ENCODE measurements around the gene FBXO2.

FBXO2 gene

DNA sequence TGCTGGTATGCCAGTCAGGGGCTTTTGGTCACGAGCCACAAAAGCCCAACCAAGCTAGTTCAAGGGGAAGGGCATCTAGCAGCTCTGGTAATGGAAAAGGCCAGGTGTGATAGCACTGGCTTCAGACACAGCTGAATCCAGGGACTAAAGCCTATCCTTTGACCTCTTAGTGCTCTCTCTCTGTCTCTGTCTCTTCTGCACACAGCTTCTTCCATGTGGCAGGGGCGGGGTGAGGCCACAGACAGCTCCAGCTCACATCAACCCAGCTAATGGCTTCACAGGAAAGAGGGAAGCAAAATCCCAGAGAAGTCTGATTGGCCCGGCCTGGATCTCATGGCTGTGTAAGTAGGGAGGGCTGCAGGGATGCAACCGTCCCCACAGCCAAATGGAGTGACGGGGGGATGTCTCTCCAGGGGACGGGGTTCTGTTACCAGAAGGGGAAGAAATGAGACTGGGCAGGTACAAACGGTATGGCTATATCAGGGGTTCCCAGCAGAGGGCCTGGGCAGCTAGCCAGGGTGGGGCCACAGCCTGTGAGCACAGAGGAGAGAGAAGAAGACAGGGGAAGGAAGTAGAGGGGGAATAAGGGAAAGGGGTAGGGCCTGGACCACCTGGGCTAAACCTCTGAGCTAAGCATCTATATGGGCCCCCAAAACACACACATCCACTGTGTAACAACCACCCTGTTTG lies 42.4 kb downstream of the FBXO2 start:
- TF ChIP-seq TAF1 (IDR thresholded peaks at IDR 0.05; ENCODE audit: borderline replicate concordance, insufficient read depth, low read length) (no peak), FOXP2 (optimal IDR thresholded peaks at IDR 0.05; ENCODE audit: borderline replicate concordance, extremely low read depth, extremely low read length, insufficient read depth) (no peak), POLR2AphosphoS5 (IDR thresholded peaks at IDR 0.05; ENCODE audit: low read depth, low read length) (no peak), SIN3A (IDR thresholded peaks at IDR 0.05; ENCODE audit: borderline replicate concordance, insufficient read depth, low read length) (no peak)
- TF ChIP-seq, protein P1, sequence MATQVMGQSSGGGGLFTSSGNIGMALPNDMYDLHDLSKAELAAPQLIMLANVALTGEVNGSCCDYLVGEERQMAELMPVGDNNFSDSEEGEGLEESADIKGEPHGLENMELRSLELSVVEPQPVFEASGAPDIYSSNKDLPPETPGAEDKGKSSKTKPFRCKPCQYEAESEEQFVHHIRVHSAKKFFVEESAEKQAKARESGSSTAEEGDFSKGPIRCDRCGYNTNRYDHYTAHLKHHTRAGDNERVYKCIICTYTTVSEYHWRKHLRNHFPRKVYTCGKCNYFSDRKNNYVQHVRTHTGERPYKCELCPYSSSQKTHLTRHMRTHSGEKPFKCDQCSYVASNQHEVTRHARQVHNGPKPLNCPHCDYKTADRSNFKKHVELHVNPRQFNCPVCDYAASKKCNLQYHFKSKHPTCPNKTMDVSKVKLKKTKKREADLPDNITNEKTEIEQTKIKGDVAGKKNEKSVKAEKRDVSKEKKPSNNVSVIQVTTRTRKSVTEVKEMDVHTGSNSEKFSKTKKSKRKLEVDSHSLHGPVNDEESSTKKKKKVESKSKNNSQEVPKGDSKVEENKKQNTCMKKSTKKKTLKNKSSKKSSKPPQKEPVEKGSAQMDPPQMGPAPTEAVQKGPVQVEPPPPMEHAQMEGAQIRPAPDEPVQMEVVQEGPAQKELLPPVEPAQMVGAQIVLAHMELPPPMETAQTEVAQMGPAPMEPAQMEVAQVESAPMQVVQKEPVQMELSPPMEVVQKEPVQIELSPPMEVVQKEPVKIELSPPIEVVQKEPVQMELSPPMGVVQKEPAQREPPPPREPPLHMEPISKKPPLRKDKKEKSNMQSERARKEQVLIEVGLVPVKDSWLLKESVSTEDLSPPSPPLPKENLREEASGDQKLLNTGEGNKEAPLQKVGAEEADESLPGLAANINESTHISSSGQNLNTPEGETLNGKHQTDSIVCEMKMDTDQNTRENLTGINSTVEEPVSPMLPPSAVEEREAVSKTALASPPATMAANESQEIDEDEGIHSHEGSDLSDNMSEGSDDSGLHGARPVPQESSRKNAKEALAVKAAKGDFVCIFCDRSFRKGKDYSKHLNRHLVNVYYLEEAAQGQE (IDR thresholded peaks at IDR 0.05; ENCODE audit: insufficient read depth in 1 of 2, low read depth in 2 of 2, low read length in 2 of 2): no peak

DNA sequence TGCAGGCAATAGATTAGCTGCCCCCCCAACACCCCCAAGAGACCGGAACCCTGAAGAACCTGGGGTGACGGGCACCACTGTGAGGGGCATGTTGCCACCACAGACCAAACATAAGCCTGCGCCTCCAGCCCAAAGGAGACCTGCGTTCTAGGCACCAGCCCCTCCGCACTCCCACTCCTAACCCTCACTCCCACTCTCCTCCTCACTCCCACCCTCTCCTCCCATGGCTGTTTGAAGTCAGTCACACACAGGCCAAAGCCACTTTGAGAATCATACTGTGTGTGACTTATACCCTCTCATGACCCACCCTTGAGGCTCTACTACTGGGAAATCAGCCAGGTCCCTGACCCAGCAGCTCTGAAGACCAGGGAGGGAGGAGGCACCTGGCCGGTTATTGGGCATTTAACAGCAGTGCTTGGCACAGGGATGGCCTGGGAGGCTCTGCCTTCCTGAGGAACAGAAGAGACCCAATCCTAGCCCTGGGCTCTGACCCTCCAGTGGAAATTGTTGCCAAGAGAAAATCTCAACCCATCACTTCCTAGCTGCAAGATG lies 43.5 kb downstream of the FBXO2 start:
- TF ChIP-seq SIN3A (IDR thresholded peaks at IDR 0.05; ENCODE audit: borderline replicate concordance, insufficient read depth, low read length) (no peak), TAF1 (IDR thresholded peaks at IDR 0.05; ENCODE audit: borderline replicate concordance, insufficient read depth, low read length) (no peak), POLR2AphosphoS5 (IDR thresholded peaks at IDR 0.05; ENCODE audit: low read depth, low read length) (no peak), FOXP2 (optimal IDR thresholded peaks at IDR 0.05; ENCODE audit: borderline replicate concordance, extremely low read depth, extremely low read length, insufficient read depth) (no peak)
- TF ChIP-seq, protein P1 (IDR thresholded peaks at IDR 0.05; ENCODE audit: insufficient read depth in 1 of 2, low read depth in 2 of 2, low read length in 2 of 2): no peak

DNA sequence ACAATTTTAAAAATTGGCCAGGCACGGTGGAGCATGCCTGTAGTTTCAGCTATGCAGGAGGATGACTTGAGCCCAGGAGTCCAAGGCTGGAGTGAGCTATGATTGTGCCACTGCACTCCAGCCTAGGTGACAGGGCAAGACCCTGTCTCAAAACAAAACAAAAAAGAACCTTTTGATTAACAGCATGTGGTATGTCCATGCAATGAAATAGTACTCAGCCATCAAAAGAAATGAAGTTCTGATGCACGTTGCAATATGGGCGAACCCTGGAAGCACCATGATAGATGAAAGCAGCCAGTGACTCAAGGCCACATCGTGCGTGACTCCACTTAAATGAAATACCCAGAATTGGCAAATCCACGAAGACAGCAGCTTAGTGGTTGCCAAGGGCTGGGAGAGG lies 47.5 kb downstream of the FBXO2 start:
- TF ChIP-seq POLR2AphosphoS5 (IDR thresholded peaks at IDR 0.05; ENCODE audit: low read depth, low read length) (no peak), TAF1 (IDR thresholded peaks at IDR 0.05; ENCODE audit: borderline replicate concordance, insufficient read depth, low read length) (no peak), FOXP2 (optimal IDR thresholded peaks at IDR 0.05; ENCODE audit: borderline replicate concordance, extremely low read depth, extremely low read length, insufficient read depth) (no peak), SIN3A (IDR thresholded peaks at IDR 0.05; ENCODE audit: borderline replicate concordance, insufficient read depth, low read length) (no peak)
- TF ChIP-seq, protein P1 (IDR thresholded peaks at IDR 0.05; ENCODE audit: insufficient read depth in 1 of 2, low read depth in 2 of 2, low read length in 2 of 2): no peak

DNA sequence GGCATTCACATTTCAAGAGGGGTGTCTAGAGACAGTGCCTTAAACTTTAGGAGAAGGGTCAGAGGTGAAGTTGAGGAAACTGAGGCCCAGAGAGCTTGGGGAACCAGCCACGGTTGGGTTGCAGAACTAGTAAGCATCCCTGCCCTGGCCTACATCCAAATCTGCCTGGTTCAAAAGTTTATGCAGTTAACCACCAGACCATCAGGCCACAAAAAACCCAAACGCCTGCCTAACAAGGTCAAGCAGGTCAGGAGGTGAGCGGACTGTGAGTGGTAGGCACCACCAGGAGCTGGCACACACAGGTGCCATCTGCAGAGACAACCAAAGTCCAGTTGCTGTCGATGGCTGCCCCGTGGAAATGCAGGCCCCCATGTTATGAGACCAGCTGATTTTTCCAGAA lies 51.2 kb downstream of the FBXO2 start:
- TF ChIP-seq SIN3A (IDR thresholded peaks at IDR 0.05; ENCODE audit: borderline replicate concordance, insufficient read depth, low read length) (no peak), POLR2AphosphoS5 (IDR thresholded peaks at IDR 0.05; ENCODE audit: low read depth, low read length) (no peak), TAF1 (IDR thresholded peaks at IDR 0.05; ENCODE audit: borderline replicate concordance, insufficient read depth, low read length) (no peak), FOXP2 (optimal IDR thresholded peaks at IDR 0.05; ENCODE audit: borderline replicate concordance, extremely low read depth, extremely low read length, insufficient read depth) (no peak)
- TF ChIP-seq, protein P1 (IDR thresholded peaks at IDR 0.05; ENCODE audit: insufficient read depth in 1 of 2, low read depth in 2 of 2, low read length in 2 of 2): no peak
